Hypothalamus (tissue), 51 donors: Measurements from ENCODE around the gene KNTC1.
"Not testable (repeated sequence)": the region's sequence is repeated elsewhere in the genome, so short reads cannot be mapped to it uniquely, and the experiment has no call there.

ENCODE experiments used
- DNase-seq, 51 donors: peaks; one replicate each; lab custom pipeline; 2025; lab: John Stamatoyannopoulos, UW

KNTC1 gene

DNA sequence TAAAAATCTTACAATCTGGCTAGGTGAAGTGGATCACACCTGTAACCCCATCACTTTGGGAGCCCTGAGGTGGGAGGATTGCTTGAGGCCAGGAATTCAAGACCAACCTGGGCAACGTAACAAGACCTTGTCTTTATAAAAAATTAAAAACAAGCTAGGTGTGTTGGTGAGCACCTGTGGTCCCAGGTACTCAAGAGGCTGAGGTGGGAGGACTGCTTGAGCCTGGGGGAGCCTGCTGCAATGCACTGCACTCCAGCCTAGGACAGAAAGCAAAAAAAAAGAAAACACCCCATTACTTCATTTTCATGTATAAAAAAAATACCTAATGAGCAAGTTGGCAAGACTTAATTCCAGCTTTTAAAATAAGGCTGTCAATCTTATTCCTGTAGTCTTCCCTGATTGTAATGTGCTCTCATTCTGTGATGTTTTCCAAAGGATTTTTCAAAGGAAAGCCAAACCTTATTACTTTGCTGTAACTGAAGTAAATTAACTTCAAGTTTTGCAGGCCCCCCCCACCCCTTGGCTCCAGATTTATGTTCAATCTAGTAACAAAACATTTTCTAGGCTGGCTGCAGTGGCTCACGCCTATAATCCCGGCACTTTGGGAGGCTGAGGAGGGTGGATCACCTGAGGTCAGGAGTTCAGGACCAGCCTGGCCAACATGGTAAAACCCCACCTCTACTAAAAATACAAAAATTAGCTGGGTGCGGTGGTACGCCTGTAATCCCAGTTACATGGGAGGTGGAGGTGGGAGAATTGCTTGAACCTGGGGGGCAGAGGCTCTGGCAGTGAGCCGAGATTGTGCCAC is 23.1 kb upstream of the KNTC1 start:
- DNase-seq, result no peak

- DNase-seq, result no peak
Observed at GRCh38 chr12:122505419-122506051, 21.5 kb upstream of the KNTC1 start.

DNA sequence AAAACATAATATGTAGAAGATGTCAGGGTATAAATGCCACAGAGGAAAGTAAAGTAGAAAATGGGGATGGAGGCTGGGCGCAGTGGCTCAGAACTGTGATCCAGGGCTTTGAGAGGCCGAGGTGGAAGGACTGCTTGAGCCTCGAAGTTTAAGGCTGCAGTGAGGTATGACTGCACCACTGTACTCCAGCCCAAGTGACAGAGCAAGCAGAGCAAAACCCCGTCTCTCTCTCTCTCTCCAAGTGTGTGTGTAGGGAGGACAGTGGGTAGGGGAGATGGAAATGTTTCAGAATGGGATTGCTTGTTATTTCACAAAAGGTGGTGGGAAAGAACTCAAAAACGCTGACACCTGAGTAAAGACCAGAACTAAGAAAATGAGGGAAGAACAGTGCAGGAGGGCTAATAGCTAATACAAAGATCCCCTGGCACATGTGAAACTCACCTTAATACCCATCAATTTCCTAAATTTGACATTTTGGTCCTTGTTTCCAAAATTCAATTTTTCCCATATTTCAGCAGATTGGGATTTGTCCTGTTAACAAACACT is 20.6 kb upstream of the KNTC1 start:
- DNase-seq, result no peak

GRCh38 chr12:122508163-122508562 is 18.9 kb upstream of the KNTC1 start:
- no peak for DNase-seq

- not testable (repeated sequence) for DNase-seq
Observed at GRCh38 chr12:122513028-122513427, 14.0 kb upstream of the KNTC1 start.

GRCh38 chr12:122513660-122514059 is 13.4 kb upstream of the KNTC1 start:
- DNase-seq, result no peak

GRCh38 chr12:122515275-122515674 is 11.8 kb upstream of the KNTC1 start:
- no peak for DNase-seq

GRCh38 chr12:122516544-122517361 is 10.3 kb upstream of the KNTC1 start:
- no peak for DNase-seq

GRCh38 chr12:122517877-122518276 is 9.2 kb upstream of the KNTC1 start:
- no peak for DNase-seq

DNA sequence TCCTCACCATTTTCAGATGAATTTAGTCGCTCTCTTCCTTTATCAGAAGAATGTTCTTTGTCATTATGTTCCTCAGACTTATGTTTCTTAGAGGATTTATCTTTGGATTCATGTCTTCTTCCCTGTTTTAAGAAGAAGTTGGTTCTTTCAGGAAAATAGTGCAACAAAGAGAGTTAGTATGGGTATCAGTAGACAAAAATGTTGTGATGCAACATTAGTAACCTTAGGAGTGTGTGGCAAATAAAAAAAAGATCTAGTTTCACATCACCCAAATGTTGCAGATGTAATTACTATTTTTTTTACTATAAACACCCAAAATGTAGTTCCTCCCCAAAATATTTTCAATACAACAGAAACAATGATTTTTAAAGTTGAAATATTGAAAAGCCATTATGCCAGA is 8.1 kb upstream of the KNTC1 start:
- no peak for DNase-seq

- DNase-seq, result no peak
Observed at GRCh38 chr12:122519418-122519817, 7.6 kb upstream of the KNTC1 start.

- DNase-seq, result no peak
Observed at GRCh38 chr12:122520676-122521075, 6.4 kb upstream of the KNTC1 start.

DNA sequence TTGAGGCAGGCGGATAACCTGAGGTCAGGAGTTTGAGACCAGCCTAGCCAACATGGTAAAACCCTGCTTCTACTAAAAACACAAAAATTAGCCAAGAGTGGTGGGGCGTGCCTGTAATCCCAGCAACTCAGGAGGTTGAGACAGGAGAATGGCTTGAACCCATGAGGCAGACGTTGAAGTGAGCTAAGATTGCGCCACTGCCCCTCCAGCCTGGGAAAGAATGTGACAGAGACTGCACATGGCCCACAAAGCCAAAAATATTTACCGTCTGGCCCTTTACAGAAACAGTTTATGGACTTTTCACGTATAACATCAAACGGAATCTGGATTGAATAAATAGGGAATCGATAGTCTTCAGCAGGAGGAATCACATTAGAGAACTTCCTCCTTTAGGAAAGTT is 3.8 kb upstream of the KNTC1 start:
- no peak for DNase-seq

DNA sequence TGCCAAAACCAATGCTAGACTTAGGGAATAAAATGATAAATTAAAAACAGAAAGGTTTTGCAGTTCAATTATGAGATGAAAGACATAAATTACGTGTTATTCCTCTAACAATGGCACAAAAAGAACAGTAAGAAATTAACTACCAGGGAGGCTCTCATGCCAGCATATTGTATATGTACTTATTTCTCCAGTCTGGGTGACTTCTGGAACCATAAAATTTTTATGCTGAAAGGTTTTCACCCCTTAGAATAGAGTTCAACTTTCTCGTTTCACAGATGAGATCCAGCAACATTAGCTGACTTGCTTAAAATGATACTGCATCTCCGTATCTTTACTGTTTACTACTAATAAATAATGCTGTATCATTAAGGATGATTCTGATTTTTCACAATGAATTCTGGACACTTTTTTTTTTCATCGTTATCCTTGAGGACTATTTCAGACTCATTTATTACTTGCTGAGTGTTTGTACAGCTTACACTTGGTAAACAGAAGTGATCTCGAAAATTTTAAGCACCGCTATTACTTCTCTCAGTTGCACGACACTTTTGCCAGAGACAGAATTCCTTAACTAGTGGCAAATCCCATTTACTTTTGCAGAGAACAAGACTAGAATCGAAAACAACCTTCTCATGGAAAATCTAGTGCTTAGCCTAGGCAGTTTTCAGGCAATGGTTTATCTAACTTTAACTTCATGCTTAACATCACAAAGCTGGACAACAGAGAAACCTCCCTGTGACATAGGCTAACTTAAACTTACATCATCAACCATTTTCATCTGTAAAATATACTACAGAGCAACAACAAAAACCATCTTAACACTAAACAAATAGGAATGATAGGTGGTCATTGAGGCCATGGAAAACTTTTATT is 3.0 kb upstream of the KNTC1 start:
- DNase-seq, result peak in 1 of 51 donors; percentile 2

GRCh38 chr12:122527478-122527944 is 462 bp downstream of the KNTC1 start:
- peak in 6 of 51 donors; percentile 7 to 34 (median 16) for DNase-seq

DNA sequence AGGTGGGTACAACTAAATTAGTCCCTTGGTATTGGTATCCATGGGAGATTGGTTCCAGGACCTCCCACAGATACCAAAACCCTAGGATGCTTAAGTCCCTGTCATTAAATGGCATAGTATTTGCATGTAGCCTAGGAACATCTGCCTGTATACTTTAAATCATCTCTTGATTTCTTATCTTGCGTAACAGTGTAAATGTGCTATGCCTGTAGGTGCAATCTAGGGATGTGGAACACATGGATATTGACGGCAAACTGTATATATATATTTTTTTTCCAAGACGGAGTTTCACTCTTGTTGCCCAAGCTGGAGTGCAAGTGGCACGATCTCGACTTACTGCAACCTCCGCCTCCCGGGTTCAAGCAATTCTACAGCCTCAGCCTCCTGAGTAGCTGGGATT is 1.5 kb downstream of the KNTC1 start:
- no peak for DNase-seq

- DNase-seq, result no peak
Observed at GRCh38 chr12:122528992-122529391, 1.9 kb downstream of the KNTC1 start.

GRCh38 chr12:122533856-122534255 is 6.8 kb downstream of the KNTC1 start:
- DNase-seq, result no peak

DNA sequence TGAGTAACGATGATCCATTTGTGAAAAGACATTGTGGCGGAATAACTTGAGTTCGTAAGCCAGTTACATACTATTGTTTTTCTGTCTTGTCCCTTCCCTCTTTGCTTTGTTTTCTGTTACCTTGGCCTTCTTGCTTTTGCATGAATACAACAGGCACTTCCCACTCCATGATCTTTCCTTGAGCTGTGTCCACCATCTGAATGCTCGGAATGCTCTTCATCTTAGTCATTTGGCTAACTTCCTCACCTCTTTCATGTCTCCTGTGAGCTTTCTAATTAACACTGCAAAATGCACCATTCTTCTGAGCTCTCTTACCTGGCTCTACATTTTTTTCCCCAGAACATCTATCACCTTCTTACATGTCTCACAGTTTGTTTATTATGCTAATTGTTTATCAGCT is 10.0 kb downstream of the KNTC1 start:
- DNase-seq, result no peak

GRCh38 chr12:122538496-122538895 is 11.4 kb downstream of the KNTC1 start:
- no peak for DNase-seq
